Activated naive CD4-positive, alpha-beta T cell treated with anti-CD3 and anti-CD28 coated beads, Interleukin-2, amount 50 U/mL, for 24 hours (primary cell): ENCODE measurements around the gene PRICKLE3.
"Not testable (repeated sequence)": the region's sequence is repeated elsewhere in the genome, so short reads cannot be mapped to it uniquely, and the experiment has no call there.

Experiments used
- H3K27ac Mint-ChIP-seq: one replicate; pipeline ENCODE4 v1.8.0; 2021; ENCODE audit warnings: mild to moderate bottlenecking, mixed read lengths
- H3K27me3 Mint-ChIP-seq: one replicate; pipeline ENCODE4 v1.8.0; 2021; ENCODE audit warnings: mixed read lengths
- H3K36me3 Mint-ChIP-seq: one replicate; pipeline ENCODE4 v1.8.0; 2021; ENCODE audit warnings: mixed read lengths
- H3K4me1 Mint-ChIP-seq: one replicate; pipeline ENCODE4 v1.8.0; 2021; ENCODE audit warnings: mixed read lengths
- H3K4me3 Mint-ChIP-seq: one replicate; pipeline ENCODE4 v1.8.0; 2021; ENCODE audit warnings: mild to moderate bottlenecking, mixed read lengths
- H3K9me3 Mint-ChIP-seq: one replicate; pipeline ENCODE4 v1.8.0; 2021; ENCODE audit warnings: mixed read lengths

The PRICKLE3 gene

DNA sequence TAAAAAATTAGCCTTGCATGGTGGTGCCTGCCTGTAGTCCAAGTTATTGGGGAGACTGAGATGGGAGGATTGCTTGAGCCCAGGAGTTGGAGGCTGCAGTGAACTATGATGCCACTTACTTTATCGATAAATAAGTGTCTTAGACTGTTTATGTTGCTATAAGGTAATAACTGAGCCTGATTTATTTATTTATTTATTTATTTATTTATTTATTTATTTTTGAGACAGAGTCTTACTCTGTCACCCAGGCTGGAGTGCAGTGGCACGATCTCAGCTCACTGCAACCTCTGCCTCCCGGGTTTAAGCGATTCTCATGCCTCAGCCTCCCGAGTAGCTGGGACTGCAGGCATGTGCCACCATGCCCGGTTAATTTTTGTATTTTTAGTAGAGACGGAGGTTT, 53.9 kb downstream of the PRICKLE3 start:
- H3K27ac Mint-ChIP-seq, H3K27me3 Mint-ChIP-seq: not testable (repeated sequence)

DNA sequence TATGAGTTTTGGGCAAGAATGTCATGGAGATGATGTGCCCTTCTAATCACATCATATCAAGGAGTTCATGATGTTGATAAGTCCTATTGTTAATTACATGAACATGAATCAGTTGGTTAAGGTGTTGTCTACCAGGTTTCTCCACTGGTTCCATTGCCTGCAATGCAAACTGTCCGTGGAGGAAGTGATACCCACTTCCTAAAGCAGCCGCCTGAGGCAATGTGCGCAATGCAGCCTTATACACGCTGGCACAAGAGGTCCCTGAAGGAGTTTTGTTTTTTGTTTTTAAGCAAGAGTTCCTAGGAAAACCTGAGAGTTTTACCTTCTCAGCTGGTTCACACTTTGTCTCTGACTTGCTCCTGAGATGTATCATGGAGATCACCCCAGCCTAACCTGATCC, 56.7 kb downstream of the PRICKLE3 start:
- Mint-ChIP-seq H3K27ac (no peak overlapping the region), H3K36me3 (no peaks in the 10 kb centered on the region), H3K27me3 (no peaks in the 10 kb centered on the region), H3K4me1 (no peaks in the 10 kb centered on the region), H3K9me3 (no peaks in the 10 kb centered on the region), H3K4me3 (no peak overlapping the region)

More for the DNA sequence above, 53.9 kb downstream of the PRICKLE3 start:
- H3K9me3 Mint-ChIP-seq, H3K36me3 Mint-ChIP-seq, H3K4me1 Mint-ChIP-seq, H3K4me3 Mint-ChIP-seq: not testable (repeated sequence)

DNA sequence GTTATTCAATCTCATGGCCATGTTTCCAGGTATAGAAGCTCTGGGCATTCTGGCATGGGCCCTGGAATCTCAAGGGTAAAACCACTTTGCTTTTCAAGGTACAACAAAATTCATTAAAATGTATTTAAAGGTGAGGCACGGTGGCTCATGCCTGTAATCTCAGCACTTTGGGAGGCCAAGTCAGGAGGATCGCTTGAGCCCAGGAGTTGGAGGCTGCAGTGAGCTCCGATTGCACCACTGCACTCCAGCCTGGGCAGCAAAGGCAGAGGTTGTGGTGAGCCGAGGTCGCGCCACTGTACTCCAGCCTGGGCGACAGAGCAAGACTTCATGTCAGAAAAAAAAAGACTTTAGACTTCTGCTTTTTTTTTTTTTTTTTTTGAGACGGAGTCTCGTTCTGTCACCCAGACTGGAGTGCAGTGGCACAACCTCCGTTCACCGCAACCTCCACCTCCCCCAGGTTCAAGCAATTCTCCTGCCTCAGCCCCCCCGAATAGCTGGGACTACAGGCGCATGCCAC, 58.4 kb downstream of the PRICKLE3 start:
- not testable (repeated sequence) for H3K4me1 Mint-ChIP-seq, H3K27ac Mint-ChIP-seq, H3K36me3 Mint-ChIP-seq, H3K9me3 Mint-ChIP-seq, H3K27me3 Mint-ChIP-seq, H3K4me3 Mint-ChIP-seq
